Subcutaneous preadipocyte (primary cell): Measurements from ENCODE around the gene PLA2G6. TPM values are rescaled to one million over a fixed set of nuclear protein-coding genes. Genes with fewer than 3 reads are reported as not detected.

Source experiments
- small RNA-seq: library from RNA; depleted of rRNA; stranded (forward); fragments of <200 nt; gene quantifications from one replicate; pipeline ENCODE3, GENCODE V24; 2012
- total RNA-seq: library from RNA; depleted of rRNA; stranded (reverse); fragments of >200 nt; gene quantifications from 2 replicates; pipeline ENCODE4 v1.2.3, GENCODE V29; 2012

The PLA2G6 gene
- total RNA-seq, result 12.5 and 14.1 TPM in 2 replicates

DNA sequence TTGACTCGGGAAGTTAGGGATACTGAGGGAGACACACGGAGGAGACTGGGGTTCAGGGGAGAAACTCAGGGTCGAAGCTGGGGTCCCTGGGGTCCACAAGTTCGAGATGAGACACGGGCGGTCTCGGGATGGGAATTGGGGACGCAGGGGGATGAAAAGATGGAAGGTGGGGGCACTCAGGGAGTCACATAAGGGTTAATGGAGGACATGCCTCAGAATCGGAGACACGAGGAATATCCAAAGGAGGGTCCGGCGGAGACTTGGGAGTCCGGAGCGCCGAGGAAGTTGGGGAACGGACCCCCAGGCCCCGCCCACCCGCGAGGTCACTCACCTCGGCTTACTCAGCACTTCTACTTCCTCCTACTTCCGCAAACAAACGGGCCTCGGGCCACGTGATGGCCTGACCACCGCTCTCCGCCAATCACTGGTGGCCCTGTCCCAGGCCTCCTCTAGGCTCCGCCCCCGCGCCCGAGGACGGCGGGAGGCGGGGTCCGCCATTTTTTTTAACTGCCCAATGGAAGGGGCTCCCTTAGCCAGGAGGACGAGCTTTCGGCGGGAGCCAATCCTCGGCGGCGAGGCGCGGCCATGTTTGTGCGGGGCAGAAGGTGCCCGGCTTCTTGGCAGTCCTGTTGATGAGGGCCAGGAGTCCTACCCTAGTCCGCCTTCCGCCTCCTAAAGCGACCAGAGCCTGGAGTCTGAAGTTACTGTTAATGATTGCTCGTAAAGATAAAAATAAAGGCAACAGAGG lies at the start of gene PLA2G6:
PLA2G6 (minus strand) TSS at position 378 of the 748 bp plus-strand sequence. CDS start 12,404 bp downstream, outside the sequence.

GRCh38 chr22:38201711-38202436 lies 20.2 kb upstream of the PLA2G6 start, which contains the start of gene MAFF:
MAFF (plus strand) TSS chr22:38201994; CDS start chr22:38213854, 11,860 bp downstream.

DNA sequence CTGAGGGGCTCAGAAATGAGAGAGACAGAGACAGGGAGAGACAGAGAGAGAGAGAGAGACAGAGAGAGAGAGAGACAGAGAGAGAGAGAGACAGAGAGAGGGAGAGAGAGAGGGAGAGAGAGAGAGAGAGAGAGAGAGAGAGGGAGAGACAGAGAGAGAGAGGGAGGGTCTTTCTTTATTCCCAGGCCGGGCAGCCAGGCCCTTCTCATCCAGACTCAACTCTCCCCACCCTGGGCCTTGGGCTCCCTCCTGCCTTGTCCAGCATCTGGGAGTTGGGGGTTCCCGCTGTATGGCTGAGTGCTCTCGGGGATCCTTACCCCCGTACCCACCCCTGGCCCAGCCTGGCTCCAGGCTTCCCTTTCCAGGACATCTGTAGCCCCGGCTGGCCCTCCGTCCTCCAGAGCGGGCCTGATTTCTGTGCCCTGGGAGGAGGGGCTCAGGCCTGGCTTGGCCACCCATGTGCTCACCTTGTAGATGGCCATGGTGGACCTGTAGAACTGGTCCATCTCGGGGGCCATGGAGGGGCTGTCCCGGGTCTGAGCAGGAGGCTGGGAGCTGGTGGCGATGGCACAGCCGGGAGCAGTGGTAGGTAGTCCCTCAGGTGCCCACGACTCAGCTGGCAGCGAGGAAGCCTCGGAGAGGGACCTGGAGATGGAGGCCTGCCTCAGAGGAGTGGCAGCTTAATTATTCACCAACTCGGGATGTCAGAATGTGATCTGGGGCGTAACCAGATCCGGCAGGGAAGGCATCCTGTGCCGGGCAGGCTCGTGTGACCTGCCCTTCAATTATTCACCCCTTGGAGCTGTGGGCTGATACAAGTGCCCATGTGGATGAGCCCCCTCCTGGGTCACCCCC lies 71.4 kb downstream of the PLA2G6 start, which contains the start of gene BAIAP2L2:
BAIAP2L2 (minus strand) TSS at position 677 of the 855 bp plus-strand sequence; CDS start at position 518, 159 bp downstream.

GRCh38 chr22:38083931-38084631 lies 97.5 kb downstream of the PLA2G6 start, which contains the start of gene SLC16A8:
SLC16A8 (minus strand) TSS chr22:38084184; CDS start chr22:38082873, 1,311 bp downstream.

Small RNA genes within 50 kb of the gene (small RNA-seq; reads per million reads assigned to genes)
- not detected for gene RN7SL704P

Other genes with a start within 250 kb of the PLA2G6 start
- gene C22orf23, start 228.2 kb downstream of the PLA2G6 start, total RNA-seq, result 0.37 and 0.98 TPM in 2 replicates
- 34.8 and 49.6 TPM in 2 replicates for gene POLR2F, start 228.1 kb downstream of the PLA2G6 start, total RNA-seq
- gene SOX10, start 197.3 kb downstream of the PLA2G6 start, total RNA-seq, result not detected in 2 replicates
- 4.9 and 5.1 TPM in 2 replicates for gene PICK1, start 124.4 kb downstream of the PLA2G6 start, total RNA-seq
- not detected in 2 replicates for gene SLC16A8, start 97.6 kb downstream of the PLA2G6 start, total RNA-seq
- 4.1 and 6.2 TPM in 2 replicates for gene BAIAP2L2, start 71.1 kb downstream of the PLA2G6 start, total RNA-seq
- gene MAFF, start 20.2 kb upstream of the PLA2G6 start, total RNA-seq, result 15.1 and 31.3 TPM in 2 replicates
- gene TMEM184B, start 91.2 kb upstream of the PLA2G6 start, total RNA-seq, result 21.3 and 28.7 TPM in 2 replicates
- 107 and 163 TPM in 2 replicates for gene CSNK1E, start 135.6 kb upstream of the PLA2G6 start, total RNA-seq